GM18858 (cell line): ENCODE data around the gene C3orf70.

ENCODE experiments used
- ATAC-seq: cut with Tn5 transposase; IDR thresholded peaks from one replicate; pipeline ENCODE4 v1.9.1; 2021; ENCODE audit not compliant: unreplicated experiment

Gene C3orf70

GRCh38 chr3:185152410-185153170, at the start of gene C3orf70:
TSS of gene C3orf70 (minus strand) at chr3:185153060. CDS start at chr3:185152823, 237 bp downstream.
- no peak for ATAC-seq

DNA sequence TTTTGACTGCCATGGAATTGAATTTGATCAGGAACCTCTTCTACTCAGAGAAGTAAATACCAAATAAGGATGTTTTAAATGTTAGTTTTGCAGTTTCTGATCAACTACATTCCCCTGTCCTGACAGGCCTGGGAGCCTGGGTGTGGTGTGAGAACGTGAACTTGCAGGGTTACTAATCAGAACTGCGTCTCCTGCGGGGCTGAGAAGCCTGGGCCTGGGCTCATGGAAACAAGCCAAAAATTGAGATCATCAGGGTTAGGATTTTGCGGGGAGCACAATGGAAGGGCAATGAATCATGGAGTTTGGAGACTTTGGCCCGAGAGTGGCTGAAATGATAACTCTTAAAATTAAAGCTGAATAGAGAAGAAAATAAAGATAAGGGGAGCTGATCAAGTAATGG, 47.8 kb upstream of the C3orf70 start:
- no peak for ATAC-seq

GRCh38 chr3:185199671-185200070, 46.8 kb upstream of the C3orf70 start:
- ATAC-seq, result no peak

- no peak for ATAC-seq
These were observed 46.3 kb upstream of the C3orf70 start for GRCh38 chr3:185199206-185199605.

- no peak for ATAC-seq
These were observed 44.2 kb upstream of the C3orf70 start for GRCh38 chr3:185197068-185197467.

DNA sequence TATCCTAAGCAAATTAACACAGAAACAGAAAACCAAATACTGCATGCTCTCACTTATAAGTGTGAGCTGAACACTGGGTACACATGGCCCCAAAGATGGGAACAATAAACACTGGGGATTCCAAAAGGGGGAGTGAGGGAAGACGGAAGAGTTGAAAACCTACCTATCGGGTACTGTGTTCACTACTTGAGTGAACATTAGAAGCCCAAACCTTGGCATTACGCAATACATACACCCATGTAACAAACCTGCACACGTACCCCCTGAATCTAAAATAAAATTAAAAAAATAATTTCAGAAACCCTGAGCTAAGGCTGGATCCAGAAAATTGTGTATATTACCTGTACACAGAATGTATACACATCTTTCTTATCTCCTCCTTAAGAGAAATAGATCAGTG, 42.8 kb upstream of the C3orf70 start:
- ATAC-seq, result no peak

- ATAC-seq, result no peak
These were observed 36.0 kb upstream of the C3orf70 start for GRCh38 chr3:185188816-185189215.

DNA sequence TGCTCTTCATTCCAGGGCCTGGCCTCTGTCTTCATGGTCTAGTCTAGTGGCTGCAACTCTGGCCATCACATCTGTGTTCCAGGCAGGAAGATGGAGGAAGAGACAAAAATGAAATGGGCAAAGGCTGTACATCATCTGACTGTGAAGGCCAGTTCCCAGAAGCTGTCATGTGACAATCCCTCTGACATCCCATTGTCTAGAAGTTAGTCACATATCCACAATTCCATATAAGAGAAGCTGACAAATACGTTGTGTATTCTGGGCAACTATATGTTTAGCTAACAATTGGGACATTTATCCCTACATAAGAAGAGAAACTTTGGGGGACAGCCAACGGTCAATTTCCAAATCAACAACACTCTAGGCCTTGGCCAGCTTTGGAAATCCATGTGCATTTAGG, 34.5 kb upstream of the C3orf70 start:
- no peak for ATAC-seq

DNA sequence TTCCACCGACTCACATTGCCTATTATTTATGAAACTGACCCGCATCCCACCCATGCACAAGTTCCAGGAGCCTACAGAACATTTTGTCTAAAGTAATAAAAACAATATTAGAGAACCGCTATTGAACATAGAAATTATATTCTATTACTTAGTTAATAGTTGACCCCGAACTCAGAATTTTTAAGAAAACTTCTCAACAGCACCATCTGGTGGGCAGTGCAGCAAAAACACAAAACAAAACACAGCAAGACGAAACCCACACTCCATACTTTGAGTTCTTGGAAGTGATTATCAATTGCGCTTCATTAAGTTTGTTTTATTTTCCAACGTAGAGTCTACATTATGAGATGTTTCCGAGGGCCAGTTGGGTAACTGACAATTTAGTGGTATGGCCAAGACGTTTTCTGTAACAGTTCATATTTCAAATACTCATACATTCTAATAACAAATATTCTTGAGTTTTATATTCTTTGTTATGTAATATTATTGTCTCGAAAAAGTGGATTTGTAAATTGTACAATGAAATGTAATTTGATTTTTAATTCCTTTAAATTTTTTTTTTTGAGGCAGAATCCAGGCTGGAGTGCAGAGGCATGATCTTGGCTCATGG, 24.0 kb upstream of the C3orf70 start:
- ATAC-seq, result no peak

GRCh38 chr3:185175370-185175987, 22.6 kb upstream of the C3orf70 start:
- no peak for ATAC-seq

- ATAC-seq, result no peak
These were observed 19.5 kb upstream of the C3orf70 start for GRCh38 chr3:185172086-185173049.

GRCh38 chr3:185164428-185165217, 11.8 kb upstream of the C3orf70 start:
- ATAC-seq, result no peak

GRCh38 chr3:185162634-185163033, 9.8 kb upstream of the C3orf70 start:
- no peak for ATAC-seq

DNA sequence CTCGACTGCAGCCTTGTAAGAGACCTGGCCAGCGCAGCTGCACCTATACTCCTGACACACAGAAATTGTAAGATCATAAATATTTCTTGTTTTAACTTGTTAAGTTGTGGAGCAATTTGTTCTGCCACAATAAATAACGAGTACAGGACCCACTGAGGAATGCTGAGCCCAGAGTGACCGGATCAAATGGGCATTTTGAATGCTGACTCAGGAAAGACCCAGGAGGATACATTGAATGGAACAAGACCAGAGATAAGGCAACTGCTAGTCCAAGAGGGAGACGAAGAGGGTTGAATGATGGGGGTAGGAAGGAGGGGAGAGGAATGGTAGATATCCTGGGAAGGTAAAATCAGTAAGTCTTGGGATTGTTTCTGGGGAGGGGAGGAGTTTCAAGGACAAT, 8.9 kb upstream of the C3orf70 start:
- no peak for ATAC-seq

- ATAC-seq, result no peak
These were observed 4.5 kb upstream of the C3orf70 start for GRCh38 chr3:185157347-185157746.

- ATAC-seq, result no peak
These were observed 2.8 kb upstream of the C3orf70 start for GRCh38 chr3:185155678-185156077.

DNA sequence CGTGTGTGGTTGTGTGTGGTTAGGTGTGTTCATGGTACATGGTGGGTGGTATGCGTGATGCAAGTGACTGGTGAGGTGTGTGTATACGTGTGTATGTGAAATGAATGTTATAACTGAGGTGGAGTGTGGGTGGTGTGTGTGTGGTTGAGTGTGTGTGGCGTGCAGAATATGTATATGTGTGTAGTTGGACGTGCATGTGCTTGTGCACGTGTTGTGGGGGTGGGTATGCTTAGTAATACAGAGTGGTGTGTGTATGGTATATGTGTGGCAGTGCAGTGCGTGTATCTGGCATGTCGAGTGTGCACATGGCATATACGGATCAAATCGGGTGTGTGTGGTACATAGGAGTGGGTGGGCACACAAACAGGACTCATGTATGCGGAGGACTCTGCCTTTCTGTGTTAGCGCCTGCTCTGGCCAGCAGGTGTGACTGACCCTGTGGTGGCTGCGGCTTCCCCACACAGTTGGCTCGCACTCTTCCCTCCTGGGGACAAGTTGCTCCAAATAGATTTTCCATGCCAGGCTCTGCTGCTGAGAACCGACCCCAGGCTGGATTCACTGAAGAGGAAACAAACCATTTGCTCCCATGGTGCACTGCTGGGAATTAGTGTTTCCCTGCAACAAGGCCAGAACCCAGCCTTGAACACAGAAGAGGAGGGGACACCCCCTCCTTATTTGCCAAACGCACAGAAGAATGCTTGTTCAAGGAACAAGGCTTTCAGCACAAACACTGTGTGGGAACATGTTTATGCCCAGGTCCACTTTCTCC, 1.2 kb upstream of the C3orf70 start:
- ATAC-seq, result no peak

DNA sequence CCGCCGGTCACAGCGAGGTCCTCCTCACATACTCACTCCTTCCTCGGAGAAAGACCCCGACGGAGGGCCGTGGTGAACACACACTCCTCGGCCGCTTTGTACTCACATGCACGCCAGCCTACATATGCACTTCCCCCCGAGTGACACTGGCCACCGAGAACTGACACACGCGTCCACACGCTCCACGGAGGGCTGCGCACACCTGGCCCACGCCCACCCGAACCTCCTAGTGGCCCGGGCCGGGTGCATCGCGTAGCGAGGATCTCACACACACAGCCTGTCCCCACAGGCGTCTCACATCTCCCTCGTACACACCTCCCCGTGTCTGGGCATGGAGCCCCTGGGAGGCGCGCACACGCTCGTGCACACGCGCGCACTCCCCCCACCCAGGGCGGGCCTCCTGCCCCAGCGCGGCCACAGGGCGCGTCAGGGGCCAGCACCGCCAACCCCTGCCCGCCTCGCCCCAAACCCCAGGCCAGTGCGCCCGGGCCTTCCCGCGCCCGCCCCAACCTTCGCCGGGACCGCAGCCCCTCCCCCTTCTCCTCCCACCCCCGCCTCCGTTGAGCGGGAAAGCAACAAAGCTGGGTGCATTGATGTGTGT, 411 bp upstream of the C3orf70 start:
- no peak for ATAC-seq

GRCh38 chr3:185151964-185152409, 873 bp downstream of the C3orf70 start:
- no peak for ATAC-seq
